ENCODE measurements around the gene PATJ.
"Not testable (repeated sequence)": the region's sequence is repeated elsewhere in the genome, so short reads cannot be mapped to it uniquely, and the experiment has no call there.

Gene PATJ

GRCh38 chr1:61842863-61843514 lies 100.7 kb downstream of the PATJ start:
- H3K4me3 ChIP-seq (ENCODE audit: low read depth, low read length) = no peak overlapping the region
- H3K4me1 ChIP-seq (ENCODE audit: control insufficient read depth, insufficient read depth, low read length) = no peaks in the 10 kb centered on the region
- no peaks in the 10 kb centered on the region for H3K36me3 ChIP-seq (ENCODE audit: control insufficient read depth, insufficient read depth, low read length)
- no peak overlapping the region for H3K9ac ChIP-seq (ENCODE audit: low read depth, low read length)
- H3K9me3 ChIP-seq (ENCODE audit: control insufficient read depth, insufficient read depth, low read length) = no peaks in the 10 kb centered on the region
- no peaks in the 10 kb centered on the region for H3K27me3 ChIP-seq (ENCODE audit: control insufficient read depth, insufficient read depth, low read length)

- Histone ChIP-seq H3K27me3 (ENCODE audit: control insufficient read depth, insufficient read depth, low read length) (no peaks in the 10 kb centered on the region), H3K9me3 (ENCODE audit: control insufficient read depth, insufficient read depth, low read length) (no peaks in the 10 kb centered on the region), H3K4me1 (ENCODE audit: control insufficient read depth, insufficient read depth, low read length) (no peaks in the 10 kb centered on the region), H3K36me3 (ENCODE audit: control insufficient read depth, insufficient read depth, low read length) (no peaks in the 10 kb centered on the region), H3K4me3 (ENCODE audit: low read depth, low read length) (no peak overlapping the region), H3K9ac (ENCODE audit: low read depth, low read length) (no peak overlapping the region)
Observed at GRCh38 chr1:61844006-61844405, 101.7 kb downstream of the PATJ start.

GRCh38 chr1:61844664-61845063 lies 102.4 kb downstream of the PATJ start:
- H3K4me3 ChIP-seq (ENCODE audit: low read depth, low read length); H3K9ac ChIP-seq (ENCODE audit: low read depth, low read length); H3K27me3 ChIP-seq (ENCODE audit: control insufficient read depth, insufficient read depth, low read length); H3K36me3 ChIP-seq (ENCODE audit: control insufficient read depth, insufficient read depth, low read length); H3K4me1 ChIP-seq (ENCODE audit: control insufficient read depth, insufficient read depth, low read length); H3K9me3 ChIP-seq (ENCODE audit: control insufficient read depth, insufficient read depth, low read length): not testable (repeated sequence)

- Histone ChIP-seq H3K4me3 (ENCODE audit: low read depth, low read length) (no peak overlapping the region), H3K9me3 (ENCODE audit: control insufficient read depth, insufficient read depth, low read length) (no peaks in the 10 kb centered on the region), H3K36me3 (ENCODE audit: control insufficient read depth, insufficient read depth, low read length) (no peaks in the 10 kb centered on the region), H3K27me3 (ENCODE audit: control insufficient read depth, insufficient read depth, low read length) (no peaks in the 10 kb centered on the region), H3K4me1 (ENCODE audit: control insufficient read depth, insufficient read depth, low read length) (peaks cover 8% of the 10 kb centered on the region), H3K9ac (ENCODE audit: low read depth, low read length) (no peak overlapping the region)
Observed at GRCh38 chr1:61851235-61851634, 109.0 kb downstream of the PATJ start.

GRCh38 chr1:61851849-61852669 lies 109.8 kb downstream of the PATJ start:
- no peaks in the 10 kb centered on the region for H3K36me3 ChIP-seq (ENCODE audit: control insufficient read depth, insufficient read depth, low read length)
- no peak overlapping the region for H3K9ac ChIP-seq (ENCODE audit: low read depth, low read length)
- no peaks in the 10 kb centered on the region for H3K27me3 ChIP-seq (ENCODE audit: control insufficient read depth, insufficient read depth, low read length)
- peaks cover 8% of the 10 kb centered on the region for H3K4me1 ChIP-seq (ENCODE audit: control insufficient read depth, insufficient read depth, low read length)
- no peak overlapping the region for H3K4me3 ChIP-seq (ENCODE audit: low read depth, low read length)
- H3K9me3 ChIP-seq (ENCODE audit: control insufficient read depth, insufficient read depth, low read length) = no peaks in the 10 kb centered on the region

DNA sequence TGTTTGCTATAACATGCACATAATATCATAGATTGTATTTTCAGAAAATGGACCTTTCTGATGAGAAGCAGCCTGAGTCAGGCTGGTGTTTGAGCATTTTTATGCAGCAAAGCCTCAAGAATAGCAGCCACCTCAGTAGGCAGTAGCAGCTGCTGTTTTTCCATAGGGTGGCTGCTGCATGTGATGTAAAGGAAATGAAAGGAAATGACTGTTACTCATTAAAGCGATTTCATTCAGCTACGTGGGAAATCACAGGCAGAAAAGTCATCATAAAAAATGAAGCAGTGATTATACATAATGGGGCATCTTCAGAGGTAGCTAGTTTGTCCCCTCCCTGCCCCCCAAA lies 110.4 kb downstream of the PATJ start:
- Histone ChIP-seq H3K4me1 (ENCODE audit: control insufficient read depth, insufficient read depth, low read length) (peaks cover 8% of the 10 kb centered on the region), H3K9me3 (ENCODE audit: control insufficient read depth, insufficient read depth, low read length) (no peaks in the 10 kb centered on the region), H3K9ac (ENCODE audit: low read depth, low read length) (no peak overlapping the region), H3K36me3 (ENCODE audit: control insufficient read depth, insufficient read depth, low read length) (no peaks in the 10 kb centered on the region), H3K27me3 (ENCODE audit: control insufficient read depth, insufficient read depth, low read length) (no peaks in the 10 kb centered on the region), H3K4me3 (ENCODE audit: low read depth, low read length) (no peak overlapping the region)

GRCh38 chr1:61853583-61853982 lies 111.3 kb downstream of the PATJ start:
- Histone ChIP-seq H3K4me1 (ENCODE audit: control insufficient read depth, insufficient read depth, low read length) (peaks cover 8% of the 10 kb centered on the region), H3K4me3 (ENCODE audit: low read depth, low read length) (no peak overlapping the region), H3K27me3 (ENCODE audit: control insufficient read depth, insufficient read depth, low read length) (no peaks in the 10 kb centered on the region), H3K9ac (ENCODE audit: low read depth, low read length) (no peak overlapping the region), H3K36me3 (ENCODE audit: control insufficient read depth, insufficient read depth, low read length) (no peaks in the 10 kb centered on the region), H3K9me3 (ENCODE audit: control insufficient read depth, insufficient read depth, low read length) (no peaks in the 10 kb centered on the region)

- H3K9me3 ChIP-seq (ENCODE audit: control insufficient read depth, insufficient read depth, low read length) = no peaks in the 10 kb centered on the region
- no peak overlapping the region for H3K9ac ChIP-seq (ENCODE audit: low read depth, low read length)
- H3K36me3 ChIP-seq (ENCODE audit: control insufficient read depth, insufficient read depth, low read length) = no peaks in the 10 kb centered on the region
- no peaks in the 10 kb centered on the region for H3K27me3 ChIP-seq (ENCODE audit: control insufficient read depth, insufficient read depth, low read length)
- H3K4me3 ChIP-seq (ENCODE audit: low read depth, low read length) = no peak overlapping the region
- no peaks in the 10 kb centered on the region for H3K4me1 ChIP-seq (ENCODE audit: control insufficient read depth, insufficient read depth, low read length)
Observed at GRCh38 chr1:61864489-61864888, 122.2 kb downstream of the PATJ start.

DNA sequence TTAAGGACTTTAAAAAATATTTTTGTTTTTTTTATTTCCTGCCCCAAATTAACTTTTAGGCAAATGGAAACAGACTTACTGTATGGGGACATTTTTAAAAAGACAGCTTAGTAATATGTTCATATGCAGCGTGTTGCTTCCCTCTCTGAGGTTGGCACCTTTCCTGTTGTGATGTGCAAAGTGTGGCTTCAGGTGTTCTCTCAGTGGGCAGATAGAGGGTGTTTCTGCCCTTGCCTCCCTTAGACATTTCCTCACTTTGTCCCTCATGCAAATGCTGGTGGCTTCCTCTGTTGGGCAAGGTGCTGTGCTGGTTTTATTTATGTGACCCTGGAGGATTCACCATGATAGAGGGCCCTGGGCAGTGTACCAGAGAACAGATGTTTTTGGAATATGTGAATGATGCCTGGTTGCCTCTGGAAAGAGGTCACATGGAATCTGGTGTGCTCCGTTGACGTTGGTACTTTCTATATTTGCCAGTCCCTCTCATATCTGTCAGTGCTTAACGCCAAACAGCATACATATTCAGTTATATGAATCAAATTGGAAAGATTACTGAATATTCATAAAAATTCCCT lies 123.5 kb downstream of the PATJ start:
- peaks cover 1% of the 10 kb centered on the region for H3K4me1 ChIP-seq (ENCODE audit: control insufficient read depth, insufficient read depth, low read length)
- no peak overlapping the region for H3K4me3 ChIP-seq (ENCODE audit: low read depth, low read length)
- no peaks in the 10 kb centered on the region for H3K36me3 ChIP-seq (ENCODE audit: control insufficient read depth, insufficient read depth, low read length)
- H3K27me3 ChIP-seq (ENCODE audit: control insufficient read depth, insufficient read depth, low read length) = no peaks in the 10 kb centered on the region
- H3K9me3 ChIP-seq (ENCODE audit: control insufficient read depth, insufficient read depth, low read length) = no peaks in the 10 kb centered on the region
- no peak overlapping the region for H3K9ac ChIP-seq (ENCODE audit: low read depth, low read length)

- no peak overlapping the region for H3K4me3 ChIP-seq (ENCODE audit: low read depth, low read length)
- no peaks in the 10 kb centered on the region for H3K27me3 ChIP-seq (ENCODE audit: control insufficient read depth, insufficient read depth, low read length)
- peaks cover 7% of the 10 kb centered on the region for H3K36me3 ChIP-seq (ENCODE audit: control insufficient read depth, insufficient read depth, low read length)
- H3K9ac ChIP-seq (ENCODE audit: low read depth, low read length) = no peak overlapping the region
- H3K4me1 ChIP-seq (ENCODE audit: control insufficient read depth, insufficient read depth, low read length) = peaks cover 3% of the 10 kb centered on the region
- no peaks in the 10 kb centered on the region for H3K9me3 ChIP-seq (ENCODE audit: control insufficient read depth, insufficient read depth, low read length)
Observed at GRCh38 chr1:61869691-61870109, 127.4 kb downstream of the PATJ start.

GRCh38 chr1:61872206-61872605 lies 129.9 kb downstream of the PATJ start:
- Histone ChIP-seq H3K4me1 (ENCODE audit: control insufficient read depth, insufficient read depth, low read length) (peaks cover 3% of the 10 kb centered on the region), H3K27me3 (ENCODE audit: control insufficient read depth, insufficient read depth, low read length) (no peaks in the 10 kb centered on the region), H3K4me3 (ENCODE audit: low read depth, low read length) (no peak overlapping the region), H3K9ac (ENCODE audit: low read depth, low read length) (no peak overlapping the region), H3K36me3 (ENCODE audit: control insufficient read depth, insufficient read depth, low read length) (peaks cover 7% of the 10 kb centered on the region), H3K9me3 (ENCODE audit: control insufficient read depth, insufficient read depth, low read length) (no peaks in the 10 kb centered on the region)

GRCh38 chr1:61873581-61873980 lies 131.3 kb downstream of the PATJ start:
- H3K4me1 ChIP-seq (ENCODE audit: control insufficient read depth, insufficient read depth, low read length) = peaks cover 3% of the 10 kb centered on the region
- H3K9ac ChIP-seq (ENCODE audit: low read depth, low read length) = no peak overlapping the region
- H3K9me3 ChIP-seq (ENCODE audit: control insufficient read depth, insufficient read depth, low read length) = no peaks in the 10 kb centered on the region

More at GRCh38 chr1:61873581-61873980, 131.3 kb downstream of the PATJ start:
- Histone ChIP-seq H3K4me3 (ENCODE audit: low read depth, low read length) (no peak overlapping the region), H3K27me3 (ENCODE audit: control insufficient read depth, insufficient read depth, low read length) (no peaks in the 10 kb centered on the region), H3K36me3 (ENCODE audit: control insufficient read depth, insufficient read depth, low read length) (peaks cover 7% of the 10 kb centered on the region)
